ENCODE data around the gene BCL7C. TPM values are rescaled to one million over a fixed set of nuclear protein-coding genes. Genes with fewer than 3 reads are reported as not detected.
A peak's percentile ranks its signal among the peaks of the same experiment; 100 is the strongest.

The BCL7C gene
- total and polyA plus RNA-seq, 2 of the 13 experiments (the other 11 are each of a cell fraction or from before 2014, with no cell fraction given): 17.7 to 33.8 TPM

GRCh38 chr16:30896261-30896888, 2.5 kb upstream of the BCL7C start, which contains the start of gene CTF1 (continued):
- 0 out of 2 replicates have a peak, but pooled peaks have one; percentile 17 for TF ChIP-seq REPIN1 (CRISPR knock-in tag; IDR thresholded peaks at IDR 0.05; ENCODE audit: borderline replicate concordance, low read depth)
- no peak for TF ChIP-seq ZSCAN31 (CRISPR knock-in tag; IDR thresholded peaks at IDR 0.05; ENCODE audit: low read depth)
- TF ChIP-seq ZNF503 (CRISPR knock-in tag; IDR thresholded peaks at IDR 0.05): 0 out of 2 replicates have a peak, but pooled peaks have one; percentile 29
- no peak; the same call in 1 of the 2 replicates for TF ChIP-seq ZFP91 (CRISPR knock-in tag; IDR thresholded peaks at IDR 0.05; ENCODE audit: borderline replicate concordance)
- TF ChIP-seq ZNF709 (CRISPR knock-in tag; IDR thresholded peaks at IDR 0.05): peak; percentile 65; the same call in 1 of the 2 replicates
- no peak for TF ChIP-seq TEF (CRISPR knock-in tag; IDR thresholded peaks at IDR 0.05)
- TF ChIP-seq ZBTB2 (CRISPR knock-in tag; IDR thresholded peaks at IDR 0.05; ENCODE audit: low read depth): peak; percentile 67; the same call in 1 of the 2 replicates
- TF ChIP-seq RAD51 (IDR thresholded peaks at IDR 0.05; ENCODE audit: borderline replicate concordance): no peak
- peak; percentile 87 for TF ChIP-seq NRL (CRISPR knock-in tag; IDR thresholded peaks at IDR 0.05; ENCODE audit: borderline replicate concordance)
- TF ChIP-seq THAP7 (CRISPR knock-in tag; IDR thresholded peaks at IDR 0.05): peak; percentile 67; the same call in 1 of the 2 replicates
- TF ChIP-seq ZBTB1 (CRISPR knock-in tag; IDR thresholded peaks at IDR 0.05; ENCODE audit: borderline replicate concordance): no peak
- no peak for TF ChIP-seq HOXA7 (CRISPR knock-in tag; IDR thresholded peaks at IDR 0.05)
- TF ChIP-seq ZNF607 (CRISPR knock-in tag; IDR thresholded peaks at IDR 0.05; ENCODE audit: borderline replicate concordance): peak; percentile 13; the same call in 1 of the 2 replicates
- peak; percentile 85 for TF ChIP-seq ZNF687 (CRISPR knock-in tag; IDR thresholded peaks at IDR 0.05)
- 0 out of 2 replicates have a peak, but pooled peaks have one; percentile 33 for TF ChIP-seq ZSCAN5A (CRISPR knock-in tag; IDR thresholded peaks at IDR 0.05; ENCODE audit: borderline replicate concordance)

All from HepG2 (cell line).